HG02588 (cell line): ENCODE results near the gene CABP4.
A peak's percentile ranks its signal among the peaks of the same experiment; 100 is the strongest.

Experiments
- ATAC-seq: cut with Tn5 transposase; IDR thresholded peaks from one replicate; pipeline ENCODE4 v1.9.1; 2021; ENCODE audit warnings: mild to moderate bottlenecking, moderate library complexity; ENCODE audit not compliant: unreplicated experiment

CABP4 gene

GRCh38 chr11:67494371-67495233 lies 39.4 kb downstream of the CABP4 start:
- ATAC-seq: no peak

- no peak for ATAC-seq
Observed at GRCh38 chr11:67495234-67496005, 40.3 kb downstream of the CABP4 start.

- no peak for ATAC-seq
Observed at GRCh38 chr11:67496113-67496512, 41.0 kb downstream of the CABP4 start.

- ATAC-seq: no peak
Observed at GRCh38 chr11:67497656-67498291, 42.6 kb downstream of the CABP4 start.

- no peak for ATAC-seq
Observed at GRCh38 chr11:67498544-67498972, 43.4 kb downstream of the CABP4 start.

GRCh38 chr11:67499808-67500483 lies 44.8 kb downstream of the CABP4 start:
- ATAC-seq: no peak

GRCh38 chr11:67500484-67500821 lies 45.3 kb downstream of the CABP4 start:
- no peak for ATAC-seq

- no peak for ATAC-seq
Observed at GRCh38 chr11:67500831-67501715, 45.9 kb downstream of the CABP4 start.

GRCh38 chr11:67501854-67502253 lies 46.7 kb downstream of the CABP4 start:
- no peak for ATAC-seq

- no peak for ATAC-seq
Observed at GRCh38 chr11:67502328-67502979, 47.3 kb downstream of the CABP4 start.

GRCh38 chr11:67503119-67504004 lies 48.2 kb downstream of the CABP4 start:
- no peak for ATAC-seq

- no peak for ATAC-seq
Observed at GRCh38 chr11:67504005-67504949, 49.1 kb downstream of the CABP4 start.

- ATAC-seq: no peak
Observed at GRCh38 chr11:67504950-67505581, 49.9 kb downstream of the CABP4 start, which contains the start of gene PITPNM1. PITPNM1 (minus strand) TSS chr11:67505363; CDS start chr11:67504180, 1,183 bp downstream.

GRCh38 chr11:67505605-67506396 lies 50.6 kb downstream of the CABP4 start:
- ATAC-seq: peak; percentile 23

GRCh38 chr11:67506426-67507051 lies 51.4 kb downstream of the CABP4 start:
- no peak for ATAC-seq
